ENCODE results near the gene WDR62.

Gene WDR62

DNA sequence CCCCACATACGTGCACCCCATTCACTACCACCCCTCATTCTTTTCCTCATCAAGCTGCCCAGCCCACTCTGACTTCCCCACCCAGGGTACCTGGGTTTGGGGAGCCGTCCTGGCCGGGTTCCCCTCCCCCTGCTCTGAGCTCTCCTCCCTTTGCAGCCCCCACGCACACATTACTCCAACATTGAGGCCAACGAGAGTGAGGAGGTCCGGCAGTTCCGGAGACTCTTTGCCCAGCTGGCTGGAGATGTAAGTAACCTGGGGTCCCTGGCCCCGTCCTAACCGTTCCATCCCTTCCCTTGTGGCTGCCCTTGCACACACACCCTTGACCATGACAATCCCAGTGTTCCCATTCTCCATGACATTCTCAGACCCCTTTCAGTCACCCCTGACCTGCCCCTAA lies 87.8 kb downstream of the WDR62 start:
- DNase-seq: no peak

DNA sequence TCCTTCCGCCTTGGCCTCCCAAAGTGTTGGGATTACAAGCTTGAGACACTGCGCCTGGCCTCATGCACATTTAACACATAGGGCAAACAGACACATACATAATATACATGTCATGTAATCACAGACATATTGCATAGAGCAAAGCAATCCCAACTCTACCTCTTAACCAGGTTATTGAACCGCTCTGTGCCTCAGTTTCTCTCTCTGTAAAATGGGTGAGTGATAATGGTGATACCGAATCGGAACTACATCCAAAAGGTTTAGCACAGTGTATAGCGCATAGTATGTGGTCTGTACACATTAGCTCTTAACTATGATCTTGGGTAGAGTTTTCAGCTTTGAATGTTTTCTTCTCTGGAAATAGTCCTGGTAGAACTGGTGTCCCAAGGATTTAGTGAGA lies 89.9 kb downstream of the WDR62 start:
- DNase-seq: no peak

DNA sequence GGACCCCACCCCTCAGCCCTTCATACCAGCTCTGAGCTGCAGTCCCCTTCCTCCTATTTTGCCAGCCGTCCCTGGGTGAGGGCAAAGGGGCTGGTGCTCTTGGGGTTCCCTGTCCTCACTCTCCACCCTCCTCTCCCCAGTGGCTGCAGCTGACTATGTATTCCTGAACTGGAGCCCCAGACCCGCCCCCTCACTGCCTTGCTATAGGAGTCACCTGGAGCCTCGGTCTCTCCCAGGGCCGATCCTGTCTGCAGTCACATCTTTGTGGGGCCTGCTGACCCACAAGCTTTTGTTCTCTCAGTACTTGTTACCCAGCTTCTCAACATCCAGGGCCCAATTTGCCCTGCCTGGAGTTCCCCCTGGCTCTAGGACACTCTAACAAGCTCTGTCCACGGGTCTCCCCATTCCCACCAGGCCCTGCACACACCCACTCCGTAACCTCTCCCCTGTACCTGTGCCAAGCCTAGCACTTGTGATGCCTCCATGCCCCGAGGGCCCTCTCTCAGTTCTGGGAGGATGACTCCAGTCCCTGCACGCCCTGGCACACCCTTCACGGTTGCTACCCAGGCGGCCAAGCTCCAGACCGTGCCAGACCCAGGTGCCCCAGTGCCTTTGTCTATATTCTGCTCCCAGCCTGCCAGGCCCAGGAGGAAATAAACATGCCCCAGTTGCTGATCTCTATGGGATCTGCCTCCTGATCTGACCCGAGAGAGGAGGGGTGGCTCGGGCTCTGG lies 95.1 kb downstream of the WDR62 start:
- no peak for DNase-seq

DNA sequence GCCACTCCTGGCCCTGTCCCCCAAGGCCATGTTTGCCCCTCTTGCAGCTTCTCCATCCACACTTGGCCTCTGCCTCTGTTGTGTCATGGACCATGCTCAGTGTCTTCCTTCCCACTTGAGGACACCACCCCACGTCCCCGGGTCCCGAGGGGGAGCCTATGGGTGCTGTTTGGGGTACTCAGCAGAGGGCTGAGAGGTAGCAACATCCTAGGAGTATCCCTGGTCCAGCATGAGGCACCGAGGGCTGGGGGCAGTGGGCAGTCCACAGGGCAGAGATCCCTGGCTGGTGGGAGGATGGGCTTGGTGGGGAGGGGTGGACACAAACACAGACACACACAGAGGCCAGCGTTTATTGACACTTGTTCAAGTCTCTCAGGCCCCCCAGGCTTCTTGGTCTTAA lies 95.9 kb downstream of the WDR62 start:
- DNase-seq: no peak

DNA sequence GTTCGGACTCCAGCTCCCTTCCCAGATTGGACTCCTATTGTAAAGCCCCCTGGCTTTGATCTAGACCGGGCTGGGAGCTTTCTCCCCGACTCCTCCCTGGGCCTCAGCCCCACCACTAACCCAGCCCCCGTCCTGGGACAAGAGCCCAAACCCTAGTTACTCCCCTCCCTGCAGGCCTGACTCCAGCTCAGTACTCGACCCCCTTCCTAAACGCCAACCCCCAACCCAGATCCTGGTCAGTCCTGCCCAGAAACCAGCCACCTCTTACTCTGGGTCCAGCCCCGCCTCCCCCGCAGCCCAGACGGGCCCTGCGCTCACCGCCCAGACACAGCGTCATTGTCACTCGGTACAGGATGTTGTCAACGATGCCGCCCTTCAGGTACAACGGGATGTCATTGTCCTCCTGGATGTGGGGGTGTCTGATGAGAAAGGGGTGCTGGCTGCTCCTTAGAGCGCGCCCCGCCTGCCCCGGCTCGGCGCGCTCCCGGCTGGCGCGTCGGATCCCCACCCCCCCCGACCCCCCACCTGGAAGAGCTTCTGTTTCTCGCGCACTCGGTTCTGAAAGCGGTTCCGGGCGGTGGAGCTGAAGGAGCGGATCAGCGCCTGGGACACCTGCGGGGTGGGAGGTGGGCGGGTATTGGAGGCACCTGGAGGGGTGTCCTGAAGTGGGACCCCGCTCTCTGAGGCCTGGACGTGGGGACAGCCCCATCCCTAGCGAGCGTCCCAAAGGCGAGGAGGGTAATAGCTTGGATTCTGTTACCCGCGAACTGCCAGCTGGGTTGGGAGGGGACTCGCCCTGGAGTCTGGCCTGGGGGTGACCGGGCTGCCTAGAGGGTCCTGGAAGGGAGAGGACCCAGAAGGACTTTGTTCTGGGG lies 96.7 kb downstream of the WDR62 start:
- no peak for DNase-seq

DNA sequence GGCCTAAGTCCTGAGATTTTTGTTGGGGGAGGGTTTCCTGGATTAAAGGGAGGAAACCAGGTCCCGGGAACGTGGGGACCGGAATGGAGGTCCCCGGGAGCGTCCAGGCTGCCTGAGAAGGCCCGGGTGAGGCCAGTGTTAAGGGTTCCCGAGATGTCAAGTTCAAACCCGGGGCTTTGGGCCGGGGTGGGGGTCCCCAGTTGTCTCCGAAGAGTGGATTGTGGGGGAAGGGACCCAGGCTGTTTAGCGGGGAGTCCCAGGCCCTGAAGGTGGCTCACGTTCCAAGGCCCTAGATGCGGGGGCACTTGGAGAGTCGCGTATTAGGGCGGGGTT lies 97.3 kb downstream of the WDR62 start:
- no peak for DNase-seq

DNA sequence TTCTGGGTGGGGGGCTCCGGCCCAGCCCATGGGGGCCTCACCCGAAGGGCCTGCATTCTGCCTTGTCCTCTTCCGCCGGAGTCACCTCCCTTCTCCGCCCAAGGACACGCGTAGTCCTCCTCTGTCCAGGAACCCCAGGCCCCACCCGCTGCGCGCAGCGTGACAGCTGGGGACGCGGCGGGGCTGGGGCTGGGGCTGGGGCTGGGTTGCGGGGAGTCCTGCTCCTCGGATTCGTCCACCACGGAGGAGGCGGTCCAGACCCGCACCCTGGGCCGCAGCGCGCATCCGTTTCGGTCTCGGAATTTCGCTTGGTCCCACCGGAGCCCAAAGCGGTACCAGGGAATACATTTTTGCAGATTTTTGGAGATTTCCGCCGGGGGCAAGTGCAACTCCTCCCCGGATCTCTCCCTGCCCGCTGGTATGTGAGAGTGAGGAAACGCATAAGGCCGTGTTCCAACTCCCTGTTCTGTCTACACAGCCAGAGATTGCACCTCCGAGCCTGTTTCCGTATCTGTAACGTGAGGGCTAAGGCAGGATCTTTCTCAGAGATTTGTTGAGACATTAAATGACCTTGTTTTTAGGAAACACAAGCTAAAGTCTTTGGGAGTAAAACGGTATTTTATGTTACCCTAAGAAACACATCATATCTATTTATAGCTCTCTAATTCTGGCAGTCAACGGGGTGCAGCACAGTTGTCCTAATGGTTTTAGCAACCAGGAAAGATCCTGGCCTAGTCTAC lies 97.8 kb downstream of the WDR62 start, which contains the start of gene COX7A1:
TSS of gene COX7A1 (minus strand) at position 96 of the 740 bp plus-strand sequence. CDS start at position 56, 40 bp downstream.
- no peak for DNase-seq

DNA sequence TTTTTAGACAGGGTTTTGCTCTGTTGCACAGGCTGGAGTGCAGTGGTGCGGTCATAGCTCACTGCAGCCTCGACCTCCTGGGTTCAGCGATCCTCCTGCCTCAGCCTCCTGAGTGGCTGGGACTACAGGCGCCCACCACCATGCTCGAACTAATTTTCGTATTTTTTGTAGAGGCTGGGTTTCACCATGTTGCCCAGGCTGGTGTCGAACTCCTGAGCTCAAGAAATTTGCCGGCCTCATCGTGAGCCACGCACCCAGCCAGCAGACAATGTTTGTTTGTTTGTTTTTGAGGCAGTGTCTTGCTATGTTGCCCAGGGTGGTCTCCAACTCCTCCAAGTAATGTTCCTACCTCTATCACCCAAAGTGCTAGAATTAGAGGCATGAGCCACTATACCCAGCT lies 98.4 kb downstream of the WDR62 start:
- no peak for DNase-seq
